Breast epithelium (tissue), 3 donors: ENCODE data around the gene RUNDC1.

Source experiments
- CTCF ChIP-seq, 3 donors: fragments of 450-650 bp; IDR thresholded peaks; one replicate each; pipeline ENCODE4 v1.5.1; 2016 to 2017; ENCODE audit warnings: antibody characterized with exemption in 3 of 3, mild to moderate bottlenecking in 3 of 3, moderate library complexity in 3 of 3
- POLR2A ChIP-seq: fragments of 450-650 bp; IDR thresholded peaks from one replicate; pipeline ENCODE4 v1.6.1; 2016; ENCODE audit warnings: antibody characterized with exemption, mild to moderate bottlenecking, moderate library complexity
- POLR2AphosphoS5 ChIP-seq, 3 donors: sonication (generic); formaldehyde crosslinking; IDR thresholded peaks; one replicate each; pipeline ENCODE4 v1.6.1; 2017; ENCODE audit warnings: antibody characterized with exemption in 3 of 3

GRCh38 chr17:43014020-43014648 lies 33.8 kb downstream of the RUNDC1 start:
- TF ChIP-seq CTCF (IDR thresholded peaks at IDR 0.05) (no peak), POLR2A (no peak), POLR2AphosphoS5 (IDR thresholded peaks at IDR 0.05) (no peak)
